OCI-LY1 (cell line): Measurements from ENCODE around the gene COX4I1.
A peak's percentile ranks its signal among the peaks of the same experiment; 100 is the strongest.

Experiments
- H2AFZ ChIP-seq: fragments of 200-600 bp; sonication (generic), shearing (Covaris generic); 2 replicates; pipeline ENCODE4 v1.6.0; 2014; ENCODE audit warnings: antibody characterized with exemption, mild to moderate bottlenecking, low read length
- H3F3A ChIP-seq: fragments of 200-600 bp; sonication (generic), shearing (Covaris generic); 2 replicates; pipeline ENCODE4 v1.6.0; 2014; ENCODE audit warnings: mild to moderate bottlenecking, antibody characterized with exemption, low read length, moderate library complexity; ENCODE audit not compliant: insufficient read depth
- H3K27ac ChIP-seq: fragments of 200-600 bp; sonication (generic); 2 replicates; pipeline ENCODE4 v1.5.1; 2014; ENCODE audit warnings: low read length, mixed run types, mild to moderate bottlenecking, low read depth; ENCODE audit not compliant: poor library complexity, severe bottlenecking
- H3K27me3 ChIP-seq: fragments of 200-600 bp; sonication (generic); 2 replicates; pipeline ENCODE4 v1.6.0; 2014; ENCODE audit warnings: antibody characterized with exemption, mild to moderate bottlenecking, low read length, moderate library complexity; ENCODE audit not compliant: insufficient read depth
- H3K36me3 ChIP-seq: fragments of 200-600 bp; sonication (generic); 2 replicates; pipeline ENCODE4 v1.6.1; 2014; ENCODE audit warnings: mild to moderate bottlenecking, antibody characterized with exemption, low read length, moderate library complexity, mixed read lengths; ENCODE audit not compliant: insufficient read depth
- H3K4me1 ChIP-seq: fragments of 200-600 bp; sonication (generic); 2 replicates; pipeline ENCODE4 v1.5.1; 2014; ENCODE audit warnings: mild to moderate bottlenecking, low read length, moderate library complexity; ENCODE audit not compliant: insufficient read depth, severe bottlenecking
- H3K4me2 ChIP-seq: fragments of 200-600 bp; sonication (generic), shearing (Covaris generic); 2 replicates; pipeline ENCODE4 v1.6.1; 2014; ENCODE audit warnings: low read length
- H3K4me3 ChIP-seq: fragments of 200-600 bp; sonication (generic); 2 replicates; pipeline ENCODE4 v1.5.1; 2014; ENCODE audit warnings: low read length, low read depth, mild to moderate bottlenecking, mixed read lengths; ENCODE audit not compliant: poor library complexity, severe bottlenecking
- H3K79me2 ChIP-seq: fragments of 200-600 bp; shearing (Covaris generic); 2 replicates; pipeline ENCODE4 v1.6.1; 2016; ENCODE audit warnings: mixed run types, low read length, mixed read lengths; ENCODE audit not compliant: insufficient read depth
- H3K9ac ChIP-seq: fragments of 200-600 bp; sonication (generic), shearing (Covaris generic); 2 replicates; pipeline ENCODE4 v1.6.1; 2014; ENCODE audit warnings: mild to moderate bottlenecking, low read length, mixed read lengths
- H3K9me2 ChIP-seq: fragments of 200-600 bp; sonication (generic), shearing (Covaris generic); 2 replicates; pipeline ENCODE4 v1.6.1; 2014; ENCODE audit warnings: low read depth, mild to moderate bottlenecking, low read length, mixed read lengths
- H3K9me3 ChIP-seq: fragments of 200-600 bp; shearing (Covaris generic); 2 replicates; pipeline ENCODE4 v1.6.1; 2014; ENCODE audit warnings: low read length, mixed read lengths
- H4K20me1 ChIP-seq: fragments of 200-600 bp; sonication (generic), shearing (Covaris generic); 2 replicates; pipeline ENCODE4 v1.6.0; 2016; ENCODE audit warnings: mild to moderate bottlenecking, low read length; ENCODE audit not compliant: insufficient read depth
- CTCF ChIP-seq: fragments of 200-600 bp; sonication (generic), shearing (Covaris generic); IDR thresholded peaks from 2 replicates; pipeline ENCODE4 v1.5.1; 2017; ENCODE audit warnings: mild to moderate bottlenecking, antibody characterized with exemption, low read length, moderate library complexity, mixed read lengths
- EZH2 ChIP-seq: fragments of 200-600 bp; sonication (generic), shearing (Covaris generic); IDR thresholded peaks from 2 replicates; pipeline ENCODE4 v1.8.0; 2017; ENCODE audit warnings: borderline replicate concordance, mixed run types, mild to moderate bottlenecking, antibody characterized with exemption, low read length, moderate library complexity, mixed read lengths

Gene COX4I1

GRCh38 chr16:85821390-85822135 lies 22.1 kb downstream of the COX4I1 start:
- Histone ChIP-seq H3K4me2 (peak overlapping the region; percentile 13; the same call in 1 of the 2 replicates), H3K9me2 (no peaks in the 10 kb centered on the region), H3F3A (no peaks in the 10 kb centered on the region), H3K4me3 (no peak overlapping the region), H3K79me2 (no peaks in the 10 kb centered on the region), H3K27me3 (no peaks in the 10 kb centered on the region), H3K36me3 (no peaks in the 10 kb centered on the region), H3K9ac (no peak overlapping the region; the same call in 1 of the 2 replicates), H3K27ac (no peak overlapping the region), H3K9me3 (no peaks in the 10 kb centered on the region), H4K20me1 (no peaks in the 10 kb centered on the region), H2AFZ (no peak overlapping the region), H3K4me1 (peaks cover 19% of the 10 kb centered on the region)
- peak; percentile 99 for TF ChIP-seq CTCF
- TF ChIP-seq EZH2: no peak

- Histone ChIP-seq H3K9me3 (no peaks in the 10 kb centered on the region), H4K20me1 (no peaks in the 10 kb centered on the region), H2AFZ (no peak overlapping the region), H3K4me2 (no peak overlapping the region), H3K9ac (no peak overlapping the region; the same call in 1 of the 2 replicates), H3K79me2 (no peaks in the 10 kb centered on the region), H3K4me3 (no peak overlapping the region), H3K4me1 (peaks cover 25% of the 10 kb centered on the region), H3K36me3 (no peaks in the 10 kb centered on the region), H3F3A (no peaks in the 10 kb centered on the region), H3K9me2 (no peaks in the 10 kb centered on the region), H3K27ac (no peak overlapping the region), H3K27me3 (no peaks in the 10 kb centered on the region)
- TF ChIP-seq EZH2 (no peak), CTCF (no peak)
Observed at GRCh38 chr16:85822145-85822544, 22.6 kb downstream of the COX4I1 start.

GRCh38 chr16:85823328-85823920 lies 23.9 kb downstream of the COX4I1 start:
- Histone ChIP-seq H2AFZ (no peak overlapping the region), H3K36me3 (no peaks in the 10 kb centered on the region), H3K4me1 (peaks cover 35% of the 10 kb centered on the region), H4K20me1 (no peaks in the 10 kb centered on the region), H3F3A (no peaks in the 10 kb centered on the region), H3K4me2 (no peak overlapping the region), H3K27ac (no peak overlapping the region), H3K79me2 (no peaks in the 10 kb centered on the region), H3K9me2 (no peaks in the 10 kb centered on the region), H3K4me3 (no peak overlapping the region), H3K27me3 (no peaks in the 10 kb centered on the region), H3K9me3 (no peaks in the 10 kb centered on the region), H3K9ac (no peak overlapping the region)
- TF ChIP-seq CTCF: no peak
- TF ChIP-seq EZH2: no peak
